Left lung (tissue), 10 donors: Measurements from ENCODE around the gene CHRND. TPM values are rescaled to one million over a fixed set of nuclear protein-coding genes. Genes with fewer than 3 reads are reported as not detected.

Experiments used
- ATAC-seq: fragments of 200-7000 bp; cut with Tn5 transposase; one replicate; pipeline ENCODE4 v1.9.1; 2020; ENCODE audit warnings: moderate library complexity
- DNase-seq, 4 donors: peaks; one replicate each; pipeline ENCODE4 v3.0.0-alpha.2; 2013 to 2020
- H3K27ac ChIP-seq, 2 donors: fragments of 200-600 bp; sonication (generic) in 1 of 2; one replicate each; pipeline versions ENCODE4 v1.5.0 to v1.8.0; 2020 to 2021
- H3K27me3 ChIP-seq, 2 donors: fragments of 200-600 bp; sonication (generic) in 1 of 2; one replicate each; pipeline versions ENCODE4 v1.5.0 to v1.8.0; 2020 to 2021
- H3K36me3 ChIP-seq, 2 donors: fragments of 200-600 bp; sonication (generic) in 1 of 2; one replicate each; pipeline versions ENCODE4 v1.5.0 to v1.8.0; 2020 to 2021
- H3K4me1 ChIP-seq, 2 donors: fragments of 200-600 bp; one replicate each; pipeline ENCODE4 v1.8.0; 2021
- H3K4me3 ChIP-seq, 2 donors: fragments of 200-600 bp; sonication (generic) in 1 of 2; one replicate each; pipeline versions ENCODE4 v1.5.0 to v1.8.0; 2020 to 2021; ENCODE audit warnings: mild to moderate bottlenecking in 1 of 2
- H3K9me3 ChIP-seq, 2 donors: fragments of 200-600 bp; sonication (generic) in 1 of 2; one replicate each; pipeline versions ENCODE4 v1.5.0 to v1.8.0; 2020 to 2021
- CTCF ChIP-seq, 2 donors: fragments of 200-600 bp; sonication (generic) in 1 of 2; IDR thresholded peaks; one replicate each; pipeline versions ENCODE4 v1.5.0 to v1.8.0; 2021; ENCODE audit warnings: antibody characterized with exemption in 2 of 2
- intact Hi-C, 2 donors: fragments of 100-400 bp; cut with DNase I; formaldehyde crosslinking; loops; one replicate each; pipeline versions ENCODE4 v1.11.2 to v1.14.2; 2022
- polyA plus RNA-seq, 6 donors: library from polyadenylated mRNA; unstranded; fragments of 120-200 nt; gene quantifications; one replicate each; pipeline ENCODE4 v1.2.1, GENCODE V29; 2013; ENCODE audit not compliant: insufficient read length in 6 of 6
- total RNA-seq, 2 donors: library from RNA; stranded (reverse); fragmentation: NEBNext Ultra II Directional; extraction: Animal tissue kit (Norgen Biotek cat#: 25700); gene quantifications; one replicate each; pipeline ENCODE4 v1.2.1, GENCODE V29; 2021
- donor health status: DM: no; HTN: yes; CAD: no.
- donor health status: DM: no; HTN: no; CAD: no.

Gene CHRND
- total and polyA plus RNA-seq, 8 donors, result not detected

DNA sequence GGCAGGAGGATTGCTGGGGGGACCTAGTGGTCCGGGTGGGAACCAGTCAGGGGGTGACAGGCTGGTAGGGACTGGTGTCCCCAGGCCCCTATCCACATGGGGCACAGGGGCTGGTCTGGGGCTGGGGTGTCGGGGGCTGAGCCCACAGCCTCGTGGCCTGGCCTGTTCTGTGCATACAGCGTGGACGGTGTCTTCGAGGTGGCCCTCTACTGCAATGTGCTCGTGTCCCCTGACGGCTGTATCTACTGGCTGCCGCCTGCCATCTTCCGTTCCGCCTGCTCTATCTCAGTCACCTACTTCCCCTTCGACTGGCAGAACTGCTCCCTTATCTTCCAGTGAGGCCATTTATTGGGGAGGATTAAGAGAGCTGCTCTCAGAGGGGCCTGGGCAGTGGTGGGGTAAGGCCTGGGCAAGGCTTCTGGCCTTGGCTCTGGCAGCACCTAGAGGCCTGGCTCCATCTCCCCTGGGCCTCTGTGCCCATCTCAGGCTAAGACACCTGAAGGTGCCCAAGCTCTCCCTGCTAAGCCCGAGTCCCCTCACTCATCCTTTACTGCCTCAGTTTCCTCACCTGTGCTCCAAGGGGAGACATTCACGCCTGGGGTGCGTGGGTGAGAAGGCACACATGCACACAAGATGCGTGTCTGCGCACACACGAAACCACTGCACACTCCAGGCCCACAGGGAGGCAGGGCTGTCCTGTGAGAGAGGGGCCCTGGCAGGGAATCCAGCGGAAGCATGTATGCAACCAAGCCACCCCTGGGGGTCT is 15.4 kb downstream of the CHRND start:
- peaks cover 0 to 18% of the 10 kb centered on the region in 2 donors for H3K4me1 ChIP-seq
- intact Hi-C loops, result no loop called here

DNA sequence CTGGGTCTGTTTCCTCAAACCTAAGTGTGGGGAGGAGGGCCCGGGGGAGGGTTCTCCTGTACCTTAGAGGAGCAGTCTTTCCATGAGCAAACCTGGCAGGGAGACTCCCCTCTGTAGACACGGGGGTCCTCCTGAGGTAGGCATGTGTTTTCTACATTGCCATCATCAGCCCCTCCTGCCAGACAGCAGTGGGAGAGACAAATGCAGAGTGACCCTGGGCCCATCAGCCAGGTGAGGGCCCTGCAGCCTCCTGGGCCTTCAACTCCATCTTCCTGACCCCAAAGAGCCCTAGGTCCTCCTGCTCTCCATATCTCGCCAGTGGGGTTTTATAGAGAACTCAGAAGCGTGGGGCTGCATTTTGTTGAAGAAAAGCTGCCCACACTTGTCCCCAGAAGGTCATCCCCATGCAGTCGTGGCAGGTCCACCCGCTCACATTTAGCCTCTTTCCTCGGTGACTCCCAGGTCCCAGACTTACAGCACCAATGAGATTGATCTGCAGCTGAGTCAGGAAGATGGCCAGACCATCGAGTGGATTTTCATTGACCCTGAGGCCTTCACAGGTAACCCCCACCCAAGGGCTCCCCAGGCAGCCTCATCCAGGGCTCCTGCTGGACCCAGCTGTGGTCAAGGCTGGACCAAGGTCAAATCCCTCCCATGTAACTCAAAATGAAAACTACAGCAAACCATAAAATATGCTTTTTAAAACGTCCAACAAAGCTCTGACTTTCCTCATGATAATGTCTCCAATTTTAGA is 16.2 kb downstream of the CHRND start:
- Histone ChIP-seq H3K4me3 (no peak overlapping the region), H3K27me3 (peaks cover 0 to 39% of the 10 kb centered on the region in 2 donors), H3K27ac (no peak overlapping the region), H3K9me3 (no peaks in the 10 kb centered on the region), H3K36me3 (no peaks in the 10 kb centered on the region), H3K4me1 (peaks cover 0 to 20% of the 10 kb centered on the region in 2 donors)
- TF ChIP-seq CTCF (IDR thresholded peaks at IDR 0.05), result no peak
- intact Hi-C loops, result no loop called here
- peak in 1 of 4 donors; percentile 31 for DNase-seq
- ATAC-seq, result no peak

More for the DNA sequence above, 15.4 kb downstream of the CHRND start:
- no peaks in the 10 kb centered on the region for H3K36me3 ChIP-seq
- DNase-seq (peak in 1 of 4 donors; percentile 24), ATAC-seq (no peak)
- peaks cover 0 to 43% of the 10 kb centered on the region in 2 donors for H3K27me3 ChIP-seq
- H3K27ac ChIP-seq, result no peak overlapping the region
- no peak overlapping the region for H3K4me3 ChIP-seq
- H3K9me3 ChIP-seq, result peaks cover 0 to under 1% of the 10 kb centered on the region in 2 donors
- no peak for TF ChIP-seq CTCF (IDR thresholded peaks at IDR 0.05)

- Histone ChIP-seq H3K4me1 (peaks cover 0 to 20% of the 10 kb centered on the region in 2 donors), H3K27me3 (peaks cover 0 to 32% of the 10 kb centered on the region in 2 donors), H3K36me3 (no peaks in the 10 kb centered on the region), H3K27ac (no peak overlapping the region), H3K9me3 (no peaks in the 10 kb centered on the region), H3K4me3 (no peak overlapping the region)
- DNase-seq (peak in 1 of 4 donors; percentile 59), ATAC-seq (no peak)
- intact Hi-C loops, result no loop called here
- no peak for TF ChIP-seq CTCF (IDR thresholded peaks at IDR 0.05)
Observed at GRCh38 chr2:232542715-232543467, 16.9 kb downstream of the CHRND start.

DNA sequence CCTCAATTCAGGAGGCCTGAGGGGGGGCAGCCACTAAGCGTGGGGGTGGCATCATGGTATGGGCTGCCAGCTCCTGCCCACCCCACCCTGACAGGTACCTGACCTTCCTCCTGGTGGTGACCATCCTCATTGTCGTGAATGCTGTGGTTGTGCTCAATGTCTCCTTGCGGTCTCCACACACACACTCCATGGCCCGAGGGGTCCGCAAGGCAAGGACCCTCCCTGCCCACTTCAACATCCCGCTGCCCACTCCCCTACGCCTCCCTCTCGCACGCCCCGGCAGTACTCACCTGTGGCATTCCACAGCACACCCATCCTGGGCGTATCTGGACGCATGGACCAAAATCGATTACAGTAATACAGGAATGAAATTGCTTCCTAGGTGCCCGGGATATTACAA is 17.5 kb downstream of the CHRND start:
- intact Hi-C loops, result no loop called here
- Histone ChIP-seq H3K27me3 (peaks cover 0 to 26% of the 10 kb centered on the region in 2 donors), H3K9me3 (no peaks in the 10 kb centered on the region), H3K4me3 (no peak overlapping the region), H3K4me1 (peaks cover 0 to 20% of the 10 kb centered on the region in 2 donors), H3K27ac (no peak overlapping the region), H3K36me3 (no peaks in the 10 kb centered on the region)
- no peak for ATAC-seq
- DNase-seq, result no peak
- TF ChIP-seq CTCF (IDR thresholded peaks at IDR 0.05), result no peak
